ENCODE measurements around the gene TSN.

DNA sequence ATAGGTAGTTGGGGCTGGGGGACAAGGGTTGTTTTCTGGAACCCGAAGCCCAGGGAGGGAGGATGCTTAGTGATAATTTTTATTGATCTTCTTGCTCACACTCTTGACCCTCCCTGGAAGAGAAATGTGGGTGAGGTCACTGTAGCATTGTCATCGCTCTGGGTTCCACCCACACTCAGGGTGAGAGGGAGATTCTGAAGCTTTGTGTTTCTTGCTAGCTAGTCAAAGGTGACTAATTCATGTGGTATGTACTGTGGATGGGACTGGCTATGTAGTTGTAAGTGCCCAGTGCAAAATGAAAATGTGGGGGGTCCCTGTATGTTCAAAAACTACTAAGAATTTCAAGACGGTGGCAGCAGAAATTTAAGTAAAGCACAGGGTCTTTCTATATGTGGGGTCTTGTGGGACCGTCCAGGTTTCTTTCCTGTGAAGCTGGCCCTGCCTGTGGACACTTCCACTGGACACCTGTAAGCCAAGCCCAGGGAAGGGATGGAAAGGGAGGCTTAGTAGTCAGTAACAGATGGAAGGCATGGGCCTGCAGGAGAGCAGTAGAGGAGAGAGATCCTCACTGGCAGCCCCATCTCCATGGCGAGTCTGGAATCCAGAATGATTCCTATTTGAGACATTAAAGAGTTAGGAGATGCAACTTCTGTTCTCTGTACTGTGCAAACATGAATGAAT is 35.0 kb downstream of the TSN start:
- TF ChIP-seq, protein P1, sequence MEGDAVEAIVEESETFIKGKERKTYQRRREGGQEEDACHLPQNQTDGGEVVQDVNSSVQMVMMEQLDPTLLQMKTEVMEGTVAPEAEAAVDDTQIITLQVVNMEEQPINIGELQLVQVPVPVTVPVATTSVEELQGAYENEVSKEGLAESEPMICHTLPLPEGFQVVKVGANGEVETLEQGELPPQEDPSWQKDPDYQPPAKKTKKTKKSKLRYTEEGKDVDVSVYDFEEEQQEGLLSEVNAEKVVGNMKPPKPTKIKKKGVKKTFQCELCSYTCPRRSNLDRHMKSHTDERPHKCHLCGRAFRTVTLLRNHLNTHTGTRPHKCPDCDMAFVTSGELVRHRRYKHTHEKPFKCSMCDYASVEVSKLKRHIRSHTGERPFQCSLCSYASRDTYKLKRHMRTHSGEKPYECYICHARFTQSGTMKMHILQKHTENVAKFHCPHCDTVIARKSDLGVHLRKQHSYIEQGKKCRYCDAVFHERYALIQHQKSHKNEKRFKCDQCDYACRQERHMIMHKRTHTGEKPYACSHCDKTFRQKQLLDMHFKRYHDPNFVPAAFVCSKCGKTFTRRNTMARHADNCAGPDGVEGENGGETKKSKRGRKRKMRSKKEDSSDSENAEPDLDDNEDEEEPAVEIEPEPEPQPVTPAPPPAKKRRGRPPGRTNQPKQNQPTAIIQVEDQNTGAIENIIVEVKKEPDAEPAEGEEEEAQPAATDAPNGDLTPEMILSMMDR (IDR thresholded peaks at IDR 0.05; ENCODE audit: poor library complexity, severe bottlenecking) = no peak
- TF ChIP-seq, protein P2, sequence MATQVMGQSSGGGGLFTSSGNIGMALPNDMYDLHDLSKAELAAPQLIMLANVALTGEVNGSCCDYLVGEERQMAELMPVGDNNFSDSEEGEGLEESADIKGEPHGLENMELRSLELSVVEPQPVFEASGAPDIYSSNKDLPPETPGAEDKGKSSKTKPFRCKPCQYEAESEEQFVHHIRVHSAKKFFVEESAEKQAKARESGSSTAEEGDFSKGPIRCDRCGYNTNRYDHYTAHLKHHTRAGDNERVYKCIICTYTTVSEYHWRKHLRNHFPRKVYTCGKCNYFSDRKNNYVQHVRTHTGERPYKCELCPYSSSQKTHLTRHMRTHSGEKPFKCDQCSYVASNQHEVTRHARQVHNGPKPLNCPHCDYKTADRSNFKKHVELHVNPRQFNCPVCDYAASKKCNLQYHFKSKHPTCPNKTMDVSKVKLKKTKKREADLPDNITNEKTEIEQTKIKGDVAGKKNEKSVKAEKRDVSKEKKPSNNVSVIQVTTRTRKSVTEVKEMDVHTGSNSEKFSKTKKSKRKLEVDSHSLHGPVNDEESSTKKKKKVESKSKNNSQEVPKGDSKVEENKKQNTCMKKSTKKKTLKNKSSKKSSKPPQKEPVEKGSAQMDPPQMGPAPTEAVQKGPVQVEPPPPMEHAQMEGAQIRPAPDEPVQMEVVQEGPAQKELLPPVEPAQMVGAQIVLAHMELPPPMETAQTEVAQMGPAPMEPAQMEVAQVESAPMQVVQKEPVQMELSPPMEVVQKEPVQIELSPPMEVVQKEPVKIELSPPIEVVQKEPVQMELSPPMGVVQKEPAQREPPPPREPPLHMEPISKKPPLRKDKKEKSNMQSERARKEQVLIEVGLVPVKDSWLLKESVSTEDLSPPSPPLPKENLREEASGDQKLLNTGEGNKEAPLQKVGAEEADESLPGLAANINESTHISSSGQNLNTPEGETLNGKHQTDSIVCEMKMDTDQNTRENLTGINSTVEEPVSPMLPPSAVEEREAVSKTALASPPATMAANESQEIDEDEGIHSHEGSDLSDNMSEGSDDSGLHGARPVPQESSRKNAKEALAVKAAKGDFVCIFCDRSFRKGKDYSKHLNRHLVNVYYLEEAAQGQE (IDR thresholded peaks at IDR 0.05; ENCODE audit: borderline replicate concordance) = no peak
- TF ChIP-seq SMC3 (conservative IDR thresholded peaks at IDR 0.05; ENCODE audit: poor library complexity) (no peak), EP300 (conservative IDR thresholded peaks at IDR 0.05; ENCODE audit: poor library complexity, severe bottlenecking) (no peak), POLR2AphosphoS5 (IDR thresholded peaks at IDR 0.05) (no peak), EZH2 (IDR thresholded peaks at IDR 0.05; ENCODE audit: borderline replicate concordance, insufficient read depth, low read length, poor library complexity, severe bottlenecking) (no peak), MXI1 (conservative IDR thresholded peaks at IDR 0.05; ENCODE audit: poor library complexity, severe bottlenecking) (no peak), RAD21 (conservative IDR thresholded peaks at IDR 0.05) (no peak)
